PC-9 (cell line): ENCODE measurements around the gene SORCS2. TPM values are rescaled to one million over a fixed set of nuclear protein-coding genes. Genes with fewer than 3 reads are reported as not detected.

Source experiments
- BruUV-seq: library from RNA; stranded (reverse); fragments of 400-500 nt; replicated peaks from 2 replicates; lab custom pipeline; 2021; lab: Mats Ljungman, UMichigan
- CTCF ChIA-PET: fragments of 300-600 bp; sonication (Branson Sonifier 250); formaldehyde crosslinking; loops from one replicate; lab custom pipeline; 2022; ENCODE audit warnings: antibody characterized with exemption; lab: Charles Lee
- POLR2A ChIA-PET: fragments of 300-600 bp; sonication (Branson Sonifier 250); formaldehyde crosslinking; loops from one replicate; lab custom pipeline; 2022; ENCODE audit warnings: antibody characterized with exemption; ENCODE audit not compliant: unreplicated experiment; lab: Charles Lee
- DNase-seq, 2 experiments: peaks; one replicate each; pipeline versions ENCODE4 v3.0.0 to v3.0.0-alpha.2; 2015 to 2022; ENCODE audit warnings: mixed read lengths in 1 of 2
- H2AFZ ChIP-seq: fragments of 200-600 bp; sonication (generic); 2 replicates; pipeline ENCODE4 v1.8.1; 2017; ENCODE audit warnings: antibody characterized with exemption
- H3F3A ChIP-seq: fragments of 200-600 bp; sonication (generic); 2 replicates; pipeline ENCODE4 v1.8.1; 2017; ENCODE audit warnings: antibody characterized with exemption, mild to moderate bottlenecking, low read depth; ENCODE audit not compliant: insufficient read depth
- H3K27ac ChIP-seq: fragments of 200-600 bp; sonication (generic); 2 replicates; pipeline ENCODE4 v1.6.1; 2016; ENCODE audit warnings: mixed run types
- H3K27me3 ChIP-seq: fragments of 200-600 bp; sonication (generic); 2 replicates; pipeline ENCODE4 v1.6.1; 2016; ENCODE audit warnings: low read depth, mixed run types; ENCODE audit not compliant: insufficient read depth
- H3K36me3 ChIP-seq: fragments of 200-600 bp; sonication (generic); 2 replicates; pipeline ENCODE4 v1.6.1; 2016; ENCODE audit warnings: low read depth, mixed run types
- H3K4me1 ChIP-seq: fragments of 200-600 bp; sonication (generic); replicated peaks from 2 replicates; pipeline ENCODE4 v1.6.1; 2016; ENCODE audit warnings: mixed run types; ENCODE audit not compliant: insufficient read depth
- H3K4me2 ChIP-seq: fragments of 200-600 bp; sonication (generic); 2 replicates; pipeline ENCODE4 v1.6.1; 2017; ENCODE audit warnings: mixed run types
- H3K4me3 ChIP-seq: fragments of 200-600 bp; sonication (generic); 2 replicates; pipeline ENCODE4 v1.6.1; 2016; ENCODE audit warnings: mixed run types
- H3K79me2 ChIP-seq: fragments of 200-600 bp; sonication (generic); 2 replicates; pipeline ENCODE4 v1.6.1; 2017; ENCODE audit warnings: low read depth, mixed run types
- H3K9me2 ChIP-seq: fragments of 200-600 bp; sonication (generic); 2 replicates; pipeline ENCODE4 v1.8.1; 2017; ENCODE audit warnings: mild to moderate bottlenecking; ENCODE audit not compliant: insufficient read depth
- H3K9me3 ChIP-seq: fragments of 200-600 bp; sonication (generic); 2 replicates; pipeline ENCODE4 v1.8.1; 2016; ENCODE audit warnings: low read depth; ENCODE audit not compliant: insufficient read depth
- H4K20me1 ChIP-seq: fragments of 200-600 bp; sonication (generic); 2 replicates; pipeline ENCODE4 v1.8.1; 2017; ENCODE audit not compliant: insufficient read depth
- CTCF ChIP-seq: fragments of 200-600 bp; sonication (generic); conservative IDR thresholded peaks from 2 replicates; pipeline ENCODE4 v1.6.1; 2017; ENCODE audit warnings: mixed run types, antibody characterized with exemption, mild to moderate bottlenecking, moderate library complexity
- EZH2 ChIP-seq: fragments of 200-600 bp; sonication (generic); IDR thresholded peaks from 2 replicates; pipeline ENCODE4 v1.8.0; 2017; ENCODE audit warnings: antibody characterized with exemption, low read depth
- intact Hi-C: fragments of 100-400 bp; cut with micrococcal nuclease; formaldehyde crosslinking; loops from one replicate; pipeline ENCODE4 v1.10.0; 2022; ENCODE audit not compliant: unreplicated experiment
- total RNA-seq: library from RNA; stranded (reverse); gene quantifications from 2 replicates; pipeline ENCODE4 v1.2.3, GENCODE V29; 2021

Gene SORCS2
- total RNA-seq, 1 experiment from 2014 or later: 25.8 TPM

GRCh38 chr4:7326306-7326692, 134.0 kb downstream of the SORCS2 start:
- intact Hi-C loops: no loop called here
- no peaks in the 10 kb centered on the region for H3K9me2 ChIP-seq
- TF ChIP-seq CTCF (no peak), EZH2 (no peak)
- BruUV-seq: no TSS peak
- peaks cover 12% of the 10 kb centered on the region for H3K4me1 ChIP-seq
- H3K27me3 ChIP-seq: no peaks in the 10 kb centered on the region
- no peaks in the 10 kb centered on the region for H3K9me3 ChIP-seq
- DNase-seq: no peak
- no peaks in the 10 kb centered on the region for H3K36me3 ChIP-seq
- ChIA-PET CTCF (no interaction called here), POLR2A (no interaction called here)
- H3K4me3 ChIP-seq: no peak overlapping the region
- no peaks in the 10 kb centered on the region for H3F3A ChIP-seq
- H3K27ac ChIP-seq: no peak overlapping the region
- no peak overlapping the region for H2AFZ ChIP-seq
- H3K4me2 ChIP-seq: no peak overlapping the region
- H3K79me2 ChIP-seq: no peaks in the 10 kb centered on the region
- no peaks in the 10 kb centered on the region for H4K20me1 ChIP-seq

- no peaks in the 10 kb centered on the region for H3K9me2 ChIP-seq
- no peaks in the 10 kb centered on the region for H3F3A ChIP-seq
- H3K4me3 ChIP-seq: no peak overlapping the region
- no peak overlapping the region for H2AFZ ChIP-seq
- no peaks in the 10 kb centered on the region for H3K9me3 ChIP-seq
- intact Hi-C loops: no loop called here
- no peak overlapping the region for H3K27ac ChIP-seq
- peaks cover 12% of the 10 kb centered on the region for H3K4me1 ChIP-seq
- no peaks in the 10 kb centered on the region for H3K79me2 ChIP-seq
- CTCF ChIA-PET: interaction anchor here (1.0 kb wide), 1 partner anchor 131 kb away, joined by 3 read pairs; no protein-coding TSS in a partner anchor
- no peaks in the 10 kb centered on the region for H3K27me3 ChIP-seq
- no peak for DNase-seq
- TF ChIP-seq CTCF (no peak), EZH2 (no peak)
- no peak overlapping the region for H3K4me2 ChIP-seq
- POLR2A ChIA-PET: interaction anchor here (0.6 kb wide), 1 partner anchor 136 kb away, joined by 3 read pairs; no protein-coding TSS in a partner anchor
- H3K36me3 ChIP-seq: no peaks in the 10 kb centered on the region
- no peaks in the 10 kb centered on the region for H4K20me1 ChIP-seq
- no TSS peak for BruUV-seq
These were observed 134.5 kb downstream of the SORCS2 start for GRCh38 chr4:7326693-7327340.

- ChIA-PET CTCF (interaction anchor here (1.0 kb wide), 1 partner anchor 132 kb away, joined by 3 read pairs; no protein-coding TSS in a partner anchor), POLR2A (interaction anchor here (0.6 kb wide), 1 partner anchor 137 kb away, joined by 3 read pairs; no protein-coding TSS in a partner anchor)
- intact Hi-C loops: no loop called here
These were observed 135.1 kb downstream of the SORCS2 start for GRCh38 chr4:7327341-7327885.

More at GRCh38 chr4:7327341-7327885, 135.1 kb downstream of the SORCS2 start:
- BruUV-seq: no TSS peak
- H3K27ac ChIP-seq: no peak overlapping the region
- no peak overlapping the region for H3K4me3 ChIP-seq
- H3K4me2 ChIP-seq: no peak overlapping the region
- H3K9me3 ChIP-seq: no peaks in the 10 kb centered on the region
- no peak overlapping the region for H2AFZ ChIP-seq
- H3K36me3 ChIP-seq: no peaks in the 10 kb centered on the region
- no peaks in the 10 kb centered on the region for H4K20me1 ChIP-seq
- H3F3A ChIP-seq: no peaks in the 10 kb centered on the region
- H3K27me3 ChIP-seq: no peaks in the 10 kb centered on the region
- H3K4me1 ChIP-seq: peaks cover 12% of the 10 kb centered on the region
- DNase-seq: no peak
- no peaks in the 10 kb centered on the region for H3K9me2 ChIP-seq
- TF ChIP-seq EZH2 (no peak), CTCF (no peak)
- no peaks in the 10 kb centered on the region for H3K79me2 ChIP-seq
